ENCODE results near the gene HOXA5. TPM values are rescaled to one million over a fixed set of nuclear protein-coding genes. Genes with fewer than 3 reads are reported as not detected.

The HOXA5 gene
- total RNA-seq, 1 experiment from 2014 or later: 7.5 TPM

DNA sequence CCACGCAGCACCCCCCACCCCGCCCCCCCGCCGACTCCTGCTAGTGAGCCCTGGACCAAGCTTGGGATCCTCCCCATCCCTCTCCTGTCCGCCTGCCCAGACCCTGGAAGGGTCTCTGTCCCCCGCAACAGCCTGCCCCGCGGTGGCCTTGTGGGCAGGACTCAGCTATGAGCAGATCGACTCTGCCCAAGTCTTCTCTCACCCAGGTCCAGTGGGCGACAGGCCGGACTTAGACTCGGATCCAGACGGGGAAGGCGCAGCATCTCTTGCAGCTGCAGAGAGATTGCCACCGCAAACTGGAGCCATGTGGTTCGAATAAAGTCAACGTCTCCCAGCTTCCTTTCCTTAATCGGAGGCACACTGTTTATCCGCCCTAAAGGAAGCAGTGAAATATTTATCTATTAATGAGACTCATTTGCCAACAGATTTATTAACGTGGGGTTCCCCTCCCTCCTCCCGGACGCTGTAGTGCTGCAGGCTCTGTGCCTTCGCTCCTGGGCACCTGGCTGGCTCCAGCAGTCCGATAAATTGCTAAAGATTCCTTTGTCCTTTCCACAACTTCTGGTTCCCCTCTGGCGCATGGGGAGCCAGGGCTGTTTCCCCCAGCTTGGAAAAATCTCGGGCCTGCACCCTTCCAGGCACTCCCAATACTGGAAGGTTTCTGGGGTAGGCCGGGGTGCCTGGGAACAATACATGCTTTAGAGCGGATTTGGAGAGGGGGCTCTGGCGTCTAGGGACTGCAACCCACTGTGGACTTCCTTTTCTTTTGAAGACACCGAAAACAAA, 13.6 kb upstream of the HOXA5 start:
- H3K4me3 ChIP-seq (ENCODE audit: low read length): no peak overlapping the region
- no peaks in the 10 kb centered on the region for H3K27me3 ChIP-seq (ENCODE audit: low read length)
- no TSS peak for BruUV-seq (replicated peaks)
- ChIA-PET POLR2A (ENCODE audit: unreplicated experiment) (no interaction called here), CTCF (interaction anchor here (0.6 kb wide), 1 partner anchor 8 kb away, joined by 3 read pairs; no protein-coding TSS in a partner anchor)
- peaks cover 28% of the 10 kb centered on the region for H3K4me1 ChIP-seq (ENCODE audit: insufficient read depth, low read length)
- no peak overlapping the region for H3K9ac ChIP-seq (ENCODE audit: low read length)
- peaks cover 20% of the 10 kb centered on the region for H3K79me2 ChIP-seq (ENCODE audit: low read length)
- no peaks in the 10 kb centered on the region for H4K20me1 ChIP-seq (ENCODE audit: low read length)
- TF ChIP-seq, protein P1, sequence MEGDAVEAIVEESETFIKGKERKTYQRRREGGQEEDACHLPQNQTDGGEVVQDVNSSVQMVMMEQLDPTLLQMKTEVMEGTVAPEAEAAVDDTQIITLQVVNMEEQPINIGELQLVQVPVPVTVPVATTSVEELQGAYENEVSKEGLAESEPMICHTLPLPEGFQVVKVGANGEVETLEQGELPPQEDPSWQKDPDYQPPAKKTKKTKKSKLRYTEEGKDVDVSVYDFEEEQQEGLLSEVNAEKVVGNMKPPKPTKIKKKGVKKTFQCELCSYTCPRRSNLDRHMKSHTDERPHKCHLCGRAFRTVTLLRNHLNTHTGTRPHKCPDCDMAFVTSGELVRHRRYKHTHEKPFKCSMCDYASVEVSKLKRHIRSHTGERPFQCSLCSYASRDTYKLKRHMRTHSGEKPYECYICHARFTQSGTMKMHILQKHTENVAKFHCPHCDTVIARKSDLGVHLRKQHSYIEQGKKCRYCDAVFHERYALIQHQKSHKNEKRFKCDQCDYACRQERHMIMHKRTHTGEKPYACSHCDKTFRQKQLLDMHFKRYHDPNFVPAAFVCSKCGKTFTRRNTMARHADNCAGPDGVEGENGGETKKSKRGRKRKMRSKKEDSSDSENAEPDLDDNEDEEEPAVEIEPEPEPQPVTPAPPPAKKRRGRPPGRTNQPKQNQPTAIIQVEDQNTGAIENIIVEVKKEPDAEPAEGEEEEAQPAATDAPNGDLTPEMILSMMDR (conservative IDR thresholded peaks at IDR 0.05; ENCODE audit: low read depth, low read length): no peak
- TF ChIP-seq EZH2phosphoT487 (IDR thresholded peaks at IDR 0.05; ENCODE audit: borderline replicate concordance, low read length) (no peak), EZH2 (IDR thresholded peaks at IDR 0.05; ENCODE audit: low read length, unreplicated experiment) (no peak)
- intact Hi-C loops (cut with micrococcal nuclease): no loop called here
- H3F3A ChIP-seq (ENCODE audit: low read length, unreplicated experiment): no peaks in the 10 kb centered on the region
- H3K9me2 ChIP-seq (replicated peaks; ENCODE audit: low read length): no peaks in the 10 kb centered on the region
- H3K4me2 ChIP-seq (ENCODE audit: low read length): no peak overlapping the region
- DNase-seq (no peak), ATAC-seq (no peak)
- no peaks in the 10 kb centered on the region for H3K9me3 ChIP-seq (ENCODE audit: low read length)
- H3K27ac ChIP-seq (ENCODE audit: low read length): no peak overlapping the region
- no peak overlapping the region for H2AFZ ChIP-seq (ENCODE audit: low read length)
- no peaks in the 10 kb centered on the region for H3K36me3 ChIP-seq (ENCODE audit: low read depth, low read length)

DNA sequence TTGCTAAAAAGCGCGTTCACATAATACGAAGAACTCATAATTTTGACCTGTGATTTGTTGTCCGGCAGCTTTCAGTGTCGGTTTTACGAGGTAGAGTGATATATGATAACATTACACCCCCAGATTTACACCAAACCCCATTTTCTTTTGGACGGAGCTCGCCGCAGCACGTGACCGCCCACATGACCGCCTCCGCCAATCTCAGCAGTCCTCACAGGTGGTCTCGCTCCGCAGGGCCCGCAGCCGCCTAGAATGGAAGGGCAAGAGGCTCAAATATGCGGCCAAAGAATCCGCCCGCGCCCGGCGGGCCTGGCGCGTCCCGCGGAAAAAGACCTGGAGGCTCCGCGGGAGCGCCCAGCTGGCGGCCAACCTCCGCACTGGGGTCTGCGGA, 13.0 kb upstream of the HOXA5 start, which contains the start of gene HOXA7:
TSS of gene HOXA7 (minus strand) at position 168 of the 391 bp plus-strand sequence. CDS start at position 38, 130 bp downstream.
- no peaks in the 10 kb centered on the region for H3K9me2 ChIP-seq (replicated peaks; ENCODE audit: low read length)
- peaks cover 21% of the 10 kb centered on the region for H3K79me2 ChIP-seq (ENCODE audit: low read length)
- ChIA-PET CTCF (no interaction called here), POLR2A (ENCODE audit: unreplicated experiment) (no interaction called here)
- BruUV-seq (replicated peaks): no TSS peak
- H3K4me2 ChIP-seq (ENCODE audit: low read length): peak within 1 kb of the TSS; percentile 94
- no peaks in the 10 kb centered on the region for H3K36me3 ChIP-seq (ENCODE audit: low read depth, low read length)
- no peak within 1 kb of the TSS for H3K27ac ChIP-seq (ENCODE audit: low read length)
- H3F3A ChIP-seq (ENCODE audit: low read length, unreplicated experiment): no peaks in the 10 kb centered on the region
- intact Hi-C loops (cut with micrococcal nuclease): no loop called here
- ATAC-seq (no peak), DNase-seq (no peak)
- H4K20me1 ChIP-seq (ENCODE audit: low read length): no peaks in the 10 kb centered on the region
- H3K4me1 ChIP-seq (ENCODE audit: insufficient read depth, low read length): peaks cover 28% of the 10 kb centered on the region
- no peaks in the 10 kb centered on the region for H3K9me3 ChIP-seq (ENCODE audit: low read length)
- no peak for TF ChIP-seq EZH2 (IDR thresholded peaks at IDR 0.05; ENCODE audit: low read length, unreplicated experiment)
- peak within 1 kb of the TSS; percentile 79 for H3K4me3 ChIP-seq (ENCODE audit: low read length)
- H3K9ac ChIP-seq (ENCODE audit: low read length): peak within 1 kb of the TSS; percentile 43
- peak within 1 kb of the TSS; percentile 93 for H2AFZ ChIP-seq (ENCODE audit: low read length)
- no peaks in the 10 kb centered on the region for H3K27me3 ChIP-seq (ENCODE audit: low read length)

DNA sequence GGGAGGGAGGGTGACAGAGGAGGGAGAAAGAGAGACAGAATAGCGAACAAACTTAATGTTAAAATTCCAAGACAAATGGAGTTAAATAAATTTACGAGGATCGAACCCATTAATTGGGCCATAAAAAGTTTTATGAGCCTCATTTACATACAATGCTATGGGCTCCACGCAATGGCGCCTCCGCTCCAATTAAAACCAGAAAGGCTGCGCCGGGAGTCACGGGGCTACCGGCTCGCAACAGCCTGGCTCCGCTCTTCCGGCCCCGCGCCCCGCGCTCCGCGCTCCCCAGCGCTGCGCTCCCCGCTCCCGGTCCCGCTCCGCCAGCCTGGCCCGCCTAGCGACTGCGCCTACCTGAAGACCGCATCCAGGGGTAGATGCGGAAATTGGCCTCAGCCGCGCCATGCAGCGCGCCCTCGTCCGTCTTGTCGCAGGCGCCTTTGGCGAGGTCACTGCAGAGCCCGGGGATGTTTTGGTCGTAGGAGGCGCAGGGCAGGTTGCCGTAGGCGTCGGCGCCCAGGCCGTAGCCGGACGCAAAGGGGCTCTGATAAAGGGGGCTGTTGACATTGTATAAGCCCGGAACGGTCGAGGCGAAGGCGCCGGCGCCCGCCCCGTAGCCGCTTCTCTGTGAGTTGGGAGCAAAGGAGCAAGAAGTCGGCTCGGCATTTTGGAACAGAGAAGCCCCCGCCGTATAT, 12.5 kb upstream of the HOXA5 start:
- TF ChIP-seq, protein P1 (conservative IDR thresholded peaks at IDR 0.05; ENCODE audit: low read depth, low read length): 0 out of 2 replicates have a peak, but pooled peaks have one; percentile 13
- TF ChIP-seq EZH2 (IDR thresholded peaks at IDR 0.05; ENCODE audit: low read length, unreplicated experiment): no peak
- Histone ChIP-seq H3K27ac (ENCODE audit: low read length) (no peak overlapping the region), H3K27me3 (ENCODE audit: low read length) (no peaks in the 10 kb centered on the region), H3K9me3 (ENCODE audit: low read length) (no peaks in the 10 kb centered on the region), H3K4me1 (ENCODE audit: insufficient read depth, low read length) (peaks cover 28% of the 10 kb centered on the region), H3F3A (ENCODE audit: low read length, unreplicated experiment) (no peaks in the 10 kb centered on the region), H3K9me2 (replicated peaks; ENCODE audit: low read length) (no peaks in the 10 kb centered on the region), H3K4me3 (ENCODE audit: low read length) (peak overlapping the region; percentile 79), H3K36me3 (ENCODE audit: low read depth, low read length) (no peaks in the 10 kb centered on the region), H3K9ac (ENCODE audit: low read length) (peak overlapping the region; percentile 43), H2AFZ (ENCODE audit: low read length) (peak overlapping the region; percentile 93), H3K4me2 (ENCODE audit: low read length) (peak overlapping the region; percentile 94), H4K20me1 (ENCODE audit: low read length) (no peaks in the 10 kb centered on the region), H3K79me2 (ENCODE audit: low read length) (peaks cover 26% of the 10 kb centered on the region)
- DNase-seq: peak; percentile 52
- peak; percentile 4 for ATAC-seq
- intact Hi-C loops (cut with micrococcal nuclease): no loop called here
- BruUV-seq (replicated peaks): no TSS peak
- CTCF ChIA-PET: no interaction called here
- POLR2A ChIA-PET (ENCODE audit: unreplicated experiment): interaction anchor here (1.0 kb wide), 1 partner anchor 59 kb away, joined by 5 read pairs; no protein-coding TSS in a partner anchor

All from PC-3 (cell line).